SK-N-SH (cell line): Measurements from ENCODE around the gene LETM1. TPM values are rescaled to one million over a fixed set of nuclear protein-coding genes. Genes with fewer than 3 reads are reported as not detected.
"Not testable (repeated sequence)": the region's sequence is repeated elsewhere in the genome, so short reads cannot be mapped to it uniquely, and the experiment has no call there.

Experiments used
- CTCF ChIA-PET: fragments of 300-600, 350-600 bp; formaldehyde crosslinking; extraction: SDS; loops from one replicate; lab custom pipeline; 2021; lab: Yijun Ruan, JAX
- POLR2A ChIA-PET: fragments of 350-600 bp; sonication (Branson Sonifier 250); formaldehyde crosslinking; extraction: SDS; loops from one replicate; lab custom pipeline; 2020; ENCODE audit warnings: antibody characterized with exemption, inconsistent platforms; lab: Yijun Ruan, JAX
- DNase-seq: peaks from one replicate; pipeline ENCODE4 v3.0.0; 2012
- H2AFZ ChIP-seq: fragments of 200-600 bp; sonication (generic); 2 replicates; pipeline ENCODE4 v1.8.1; 2016; ENCODE audit warnings: antibody characterized with exemption, mild to moderate bottlenecking, low read depth
- H3F3A ChIP-seq: fragments of 200-600 bp; sonication (generic); replicated peaks from 2 replicates; pipeline ENCODE3; 2016; ENCODE audit warnings: antibody characterized with exemption, mild to moderate bottlenecking; ENCODE audit not compliant: insufficient read depth
- H3K27ac ChIP-seq, 2 experiments: fragments of 200-500 bp in 1 of 2; fragments of 200-600 bp in 1 of 2; sonication (Bioruptor generic) in 1 of 2; sonication (generic), shearing (Covaris generic) in 1 of 2; 2 replicates each; pipeline versions ENCODE4 v1.5.1 to v1.6.1; 2014 to 2016; ENCODE audit warnings: low read depth in 2 of 2, inconsistent platforms in 1 of 2, low read length in 1 of 2, mild to moderate bottlenecking in 1 of 2, mixed read lengths in 1 of 2
- H3K27me3 ChIP-seq: fragments of 200-600 bp; sonication (generic), shearing (Covaris generic); 2 replicates; pipeline ENCODE4 v1.6.1; 2016; ENCODE audit warnings: mixed run types; ENCODE audit not compliant: insufficient read depth
- H3K36me3 ChIP-seq, 2 experiments: fragments of 200-500 bp in 1 of 2; fragments of 200-600 bp in 1 of 2; sonication (Bioruptor generic) in 1 of 2; sonication (generic) in 1 of 2; replicated peaks in 1 of 2; 2 replicates each; pipeline versions ENCODE3 to v1.5.1; 2014 to 2016; ENCODE audit warnings: low read length in 1 of 2, mild to moderate bottlenecking in 1 of 2; ENCODE audit not compliant: insufficient read depth in 2 of 2, control insufficient read depth in 1 of 2
- H3K4me1 ChIP-seq, 2 experiments: fragments of 200-500 bp in 1 of 2; fragments of 200-600 bp in 1 of 2; sonication (Bioruptor generic) in 1 of 2; sonication (generic), shearing (Covaris generic) in 1 of 2; 2 replicates each; pipeline versions ENCODE4 v1.5.1 to v1.6.1; 2014 to 2016; ENCODE audit warnings: low read depth in 1 of 2, low read length in 1 of 2, mixed run types in 1 of 2; ENCODE audit not compliant: insufficient read depth in 2 of 2, control insufficient read depth in 1 of 2
- H3K4me2 ChIP-seq: fragments of 200-600 bp; sonication (generic), shearing (Covaris generic); 2 replicates; pipeline ENCODE4 v1.6.1; 2017; ENCODE audit warnings: mixed run types
- H3K4me3 ChIP-seq, 2 experiments: fragments of 200-500 bp in 1 of 2; fragments of 200-600 bp in 1 of 2; sonication (Bioruptor generic) in 1 of 2; sonication (generic), shearing (Covaris generic) in 1 of 2; 2 replicates each; pipeline versions ENCODE4 v1.5.1 to v1.8.1; 2014 to 2016; ENCODE audit warnings: low read depth in 2 of 2, inconsistent platforms in 1 of 2, low read length in 1 of 2, mild to moderate bottlenecking in 1 of 2, mixed read lengths in 1 of 2, moderate library complexity in 1 of 2
- H3K79me2 ChIP-seq: fragments of 200-600 bp; sonication (generic); 2 replicates; pipeline ENCODE4 v1.8.1; 2017; ENCODE audit warnings: mild to moderate bottlenecking; ENCODE audit not compliant: insufficient read depth
- H3K9ac ChIP-seq: fragments of 200-600 bp; sonication (generic); 2 replicates; pipeline ENCODE4 v1.6.1; 2017; ENCODE audit warnings: mixed run types
- H3K9me2 ChIP-seq: fragments of 200-600 bp; sonication (generic); 2 replicates; pipeline ENCODE4 v1.6.1; 2017; ENCODE audit warnings: mixed run types
- H3K9me3 ChIP-seq: fragments of 200-600 bp; sonication (generic); 2 replicates; pipeline ENCODE4 v1.6.1; 2017; ENCODE audit warnings: mixed run types, mild to moderate bottlenecking, moderate library complexity
- H4K20me1 ChIP-seq: fragments of 200-600 bp; sonication (generic); 2 replicates; pipeline ENCODE4 v1.6.1; 2017; ENCODE audit warnings: mild to moderate bottlenecking, mixed run types; ENCODE audit not compliant: insufficient read depth
- CTCF ChIP-seq: fragments of 200-600 bp; sonication (generic); IDR thresholded peaks from 2 replicates; pipeline ENCODE4 v1.6.1; 2017; ENCODE audit warnings: antibody characterized with exemption, mild to moderate bottlenecking, moderate library complexity
- ELF1 ChIP-seq: IDR thresholded peaks from 2 replicates; pipeline ENCODE4 v1.4.0; 2012
- GABPA ChIP-seq: IDR thresholded peaks from 2 replicates; pipeline ENCODE4 v1.4.0; 2012; ENCODE audit warnings: low read depth, mild to moderate bottlenecking
- JUND ChIP-seq: IDR thresholded peaks from 2 replicates; pipeline ENCODE4 v1.4.0; 2012
- SMC3 ChIP-seq: IDR thresholded peaks from 2 replicates; pipeline ENCODE4 v1.6.1; 2012; ENCODE audit warnings: low read depth, low read length, improper control_type of control experiment
- WGBS: methylation state at CpG from one replicate; pipeline ENCODE4 v1.1.6; 2017; ENCODE audit warnings: low lambda C conversion rate; 5-methylcytosine and 5-hydroxymethylcytosine counted together
- polyA plus RNA-seq, 3 experiments: library from polyadenylated mRNA; depleted of rRNA; stranded (reverse); fragments of >200 nt; gene quantifications; 2 replicates each; pipeline ENCODE4 v1.2.3, GENCODE V29; 2012

Gene LETM1
- polyA plus RNA-seq, 1 of the 3 experiments (the other 2 are of a cell fraction), result 25.8 TPM

GRCh38 chr4:1836650-1837049, 19.3 kb downstream of the LETM1 start (continued):
- no peak for TF ChIP-seq CTCF
- TF ChIP-seq, all 33 proteins: peak for 0

- H3K9ac ChIP-seq, H4K20me1 ChIP-seq, POLR2A ChIA-PET, H3K4me1 ChIP-seq, H3K4me3 ChIP-seq, H3K9me2 ChIP-seq, H3K9me3 ChIP-seq, H3K4me2 ChIP-seq, H3K27me3 ChIP-seq, H3K27ac ChIP-seq, H2AFZ ChIP-seq, DNase-seq, H3F3A ChIP-seq: not testable (repeated sequence)
- CTCF ChIA-PET, result interaction anchor here (0.7 to 1.5 kb wide), 4 partner anchors 24 to 207 kb away, joined by 3 to 5 read pairs (median 4); no protein-coding TSS in a partner anchor
- 93% methylated on average over 8 of the region's 8 CpGs for WGBS
- Histone ChIP-seq H3K36me3 (peaks cover 26 to 62% of the 10 kb centered on the region in 2 experiments), H3K79me2 (peaks cover 11% of the 10 kb centered on the region)
These were observed 20.1 kb downstream of the LETM1 start for GRCh38 chr4:1835836-1836235.

- Histone ChIP-seq H3K9me2 (no peaks in the 10 kb centered on the region), H4K20me1 (peaks cover 2% of the 10 kb centered on the region; the same call in 1 of the 2 replicates), H3K27me3 (no peaks in the 10 kb centered on the region), H3K79me2 (peaks cover 3% of the 10 kb centered on the region; the same call in 1 of the 2 replicates), H3K4me3 (no peak overlapping the region), H3K27ac (no peak overlapping the region; a peak in 1 of 4 replicates), H3K4me2 (no peak overlapping the region), H3F3A (peaks cover 12% of the 10 kb centered on the region), H3K4me1 (peaks cover 0 to 7% of the 10 kb centered on the region in 2 experiments; a peak in 1 of 4 replicates), H3K36me3 (peaks cover 21 to 55% of the 10 kb centered on the region in 2 experiments), H2AFZ (no peak overlapping the region), H3K9ac (no peak overlapping the region), H3K9me3 (no peaks in the 10 kb centered on the region)
- TF ChIP-seq CTCF (no peak), ELF1 (no peak), GABPA (no peak), SMC3 (no peak), JUND (no peak)
- ChIA-PET POLR2A (no interaction called here), CTCF (interaction anchor here (0.8 to 1.7 kb wide), 3 partner anchors 23 to 86 kb away, joined by 3 to 9 read pairs (median 4); no protein-coding TSS in a partner anchor)
- no peak for DNase-seq
- WGBS, result 91% methylated on average over 17 of the region's 21 CpGs
These were observed 21.7 kb downstream of the LETM1 start for GRCh38 chr4:1834047-1834775.
